T-helper 1 cell treated with Interleukin-12 subunit alpha and Interleukin-12 subunit beta and Interleukin-4 antibody, amounts not matched to agents 30 μg/mL and 1 μg/mL, for 36 hours (primary cell): ENCODE measurements around the gene NR1D2.

Experiments used
- H3K27ac Mint-ChIP-seq: one replicate; pipeline ENCODE4 v1.8.0; 2021; ENCODE audit warnings: mild to moderate bottlenecking, mixed read lengths
- H3K27me3 Mint-ChIP-seq: one replicate; pipeline ENCODE4 v1.8.0; 2021; ENCODE audit warnings: low read depth, mixed read lengths
- H3K36me3 Mint-ChIP-seq: one replicate; pipeline ENCODE4 v1.8.0; 2021; ENCODE audit warnings: low read depth, mixed read lengths
- H3K4me1 Mint-ChIP-seq: one replicate; pipeline ENCODE4 v1.8.0; 2021; ENCODE audit warnings: low read depth, mixed read lengths
- H3K4me3 Mint-ChIP-seq: one replicate; pipeline ENCODE4 v1.8.0; 2021; ENCODE audit warnings: mild to moderate bottlenecking, moderate library complexity, mixed read lengths
- H3K9me3 Mint-ChIP-seq: one replicate; pipeline ENCODE4 v1.8.0; 2021; ENCODE audit warnings: mixed read lengths

Gene NR1D2

GRCh38 chr3:23964537-23965235 is 19.6 kb downstream of the NR1D2 start:
- H3K27me3 Mint-ChIP-seq = no peaks in the 10 kb centered on the region
- H3K36me3 Mint-ChIP-seq = peaks cover 3% of the 10 kb centered on the region
- H3K9me3 Mint-ChIP-seq = no peaks in the 10 kb centered on the region
- H3K27ac Mint-ChIP-seq = no peak overlapping the region
- H3K4me1 Mint-ChIP-seq = no peaks in the 10 kb centered on the region
- no peak overlapping the region for H3K4me3 Mint-ChIP-seq

- H3K27me3 Mint-ChIP-seq = no peaks in the 10 kb centered on the region
- no peaks in the 10 kb centered on the region for H3K4me1 Mint-ChIP-seq
- H3K9me3 Mint-ChIP-seq = no peaks in the 10 kb centered on the region
- peaks cover 3% of the 10 kb centered on the region for H3K36me3 Mint-ChIP-seq
- no peak overlapping the region for H3K27ac Mint-ChIP-seq
- no peak overlapping the region for H3K4me3 Mint-ChIP-seq
These were observed 21.2 kb downstream of the NR1D2 start for GRCh38 chr3:23966328-23966727.

GRCh38 chr3:23968463-23969184 is 23.5 kb downstream of the NR1D2 start:
- Mint-ChIP-seq H3K36me3 (peaks cover 1% of the 10 kb centered on the region), H3K4me1 (no peaks in the 10 kb centered on the region), H3K4me3 (no peak overlapping the region), H3K27ac (no peak overlapping the region), H3K27me3 (no peaks in the 10 kb centered on the region), H3K9me3 (no peaks in the 10 kb centered on the region)

- Mint-ChIP-seq H3K27ac (no peak overlapping the region), H3K9me3 (no peaks in the 10 kb centered on the region), H3K36me3 (peaks cover 1% of the 10 kb centered on the region), H3K27me3 (no peaks in the 10 kb centered on the region), H3K4me3 (no peak overlapping the region), H3K4me1 (no peaks in the 10 kb centered on the region)
These were observed 24.3 kb downstream of the NR1D2 start for GRCh38 chr3:23969393-23969792.

- H3K4me1 Mint-ChIP-seq = no peaks in the 10 kb centered on the region
- H3K4me3 Mint-ChIP-seq = no peak overlapping the region
- no peaks in the 10 kb centered on the region for H3K27me3 Mint-ChIP-seq
- no peaks in the 10 kb centered on the region for H3K36me3 Mint-ChIP-seq
- H3K27ac Mint-ChIP-seq = no peak overlapping the region
- H3K9me3 Mint-ChIP-seq = peaks cover 7% of the 10 kb centered on the region
These were observed 26.6 kb downstream of the NR1D2 start for GRCh38 chr3:23971684-23972083.

GRCh38 chr3:23976555-23976954 is 31.5 kb downstream of the NR1D2 start:
- no peak overlapping the region for H3K4me3 Mint-ChIP-seq
- no peaks in the 10 kb centered on the region for H3K4me1 Mint-ChIP-seq
- H3K27ac Mint-ChIP-seq = no peak overlapping the region
- no peaks in the 10 kb centered on the region for H3K27me3 Mint-ChIP-seq
- H3K36me3 Mint-ChIP-seq = no peaks in the 10 kb centered on the region
- peaks cover 7% of the 10 kb centered on the region for H3K9me3 Mint-ChIP-seq

- no peak overlapping the region for H3K4me3 Mint-ChIP-seq
- H3K9me3 Mint-ChIP-seq = peaks cover 7% of the 10 kb centered on the region
- no peaks in the 10 kb centered on the region for H3K4me1 Mint-ChIP-seq
- no peaks in the 10 kb centered on the region for H3K36me3 Mint-ChIP-seq
- H3K27ac Mint-ChIP-seq = no peak overlapping the region
- no peaks in the 10 kb centered on the region for H3K27me3 Mint-ChIP-seq
These were observed 34.5 kb downstream of the NR1D2 start for GRCh38 chr3:23979569-23979968.

- no peaks in the 10 kb centered on the region for H3K36me3 Mint-ChIP-seq
- H3K27ac Mint-ChIP-seq = no peak overlapping the region
- no peak overlapping the region for H3K4me3 Mint-ChIP-seq
- H3K4me1 Mint-ChIP-seq = no peaks in the 10 kb centered on the region
- no peaks in the 10 kb centered on the region for H3K27me3 Mint-ChIP-seq
- peaks cover 4% of the 10 kb centered on the region for H3K9me3 Mint-ChIP-seq
These were observed 36.0 kb downstream of the NR1D2 start for GRCh38 chr3:23981136-23981535.

- no peak overlapping the region for H3K4me3 Mint-ChIP-seq
- no peaks in the 10 kb centered on the region for H3K4me1 Mint-ChIP-seq
- no peaks in the 10 kb centered on the region for H3K27me3 Mint-ChIP-seq
- no peaks in the 10 kb centered on the region for H3K9me3 Mint-ChIP-seq
- no peaks in the 10 kb centered on the region for H3K36me3 Mint-ChIP-seq
- H3K27ac Mint-ChIP-seq = no peak overlapping the region
These were observed 36.9 kb downstream of the NR1D2 start for GRCh38 chr3:23981955-23982354.

GRCh38 chr3:23984934-23985333 is 39.8 kb downstream of the NR1D2 start:
- Mint-ChIP-seq H3K36me3 (no peaks in the 10 kb centered on the region), H3K9me3 (no peaks in the 10 kb centered on the region), H3K4me3 (no peak overlapping the region), H3K27me3 (no peaks in the 10 kb centered on the region), H3K4me1 (no peaks in the 10 kb centered on the region), H3K27ac (no peak overlapping the region)

- no peaks in the 10 kb centered on the region for H3K27me3 Mint-ChIP-seq
- no peaks in the 10 kb centered on the region for H3K36me3 Mint-ChIP-seq
- no peaks in the 10 kb centered on the region for H3K4me1 Mint-ChIP-seq
- no peak overlapping the region for H3K27ac Mint-ChIP-seq
- H3K9me3 Mint-ChIP-seq = no peaks in the 10 kb centered on the region
- H3K4me3 Mint-ChIP-seq = no peak overlapping the region
These were observed 40.9 kb downstream of the NR1D2 start for GRCh38 chr3:23985747-23986544.

GRCh38 chr3:23987356-23987755 is 42.3 kb downstream of the NR1D2 start:
- H3K9me3 Mint-ChIP-seq = no peaks in the 10 kb centered on the region
- H3K27ac Mint-ChIP-seq = no peak overlapping the region
- H3K36me3 Mint-ChIP-seq = no peaks in the 10 kb centered on the region
- H3K27me3 Mint-ChIP-seq = no peaks in the 10 kb centered on the region
- peaks cover 3% of the 10 kb centered on the region for H3K4me1 Mint-ChIP-seq
- no peak overlapping the region for H3K4me3 Mint-ChIP-seq

GRCh38 chr3:23991306-23991682 is 46.2 kb downstream of the NR1D2 start:
- H3K9me3 Mint-ChIP-seq = no peaks in the 10 kb centered on the region

GRCh38 chr3:23991683-23992628 is 46.9 kb downstream of the NR1D2 start:
- H3K4me1 Mint-ChIP-seq = peaks cover 3% of the 10 kb centered on the region
- no peaks in the 10 kb centered on the region for H3K36me3 Mint-ChIP-seq
- H3K9me3 Mint-ChIP-seq = no peaks in the 10 kb centered on the region
- no peak overlapping the region for H3K4me3 Mint-ChIP-seq
- H3K27ac Mint-ChIP-seq = no peak overlapping the region
- no peaks in the 10 kb centered on the region for H3K27me3 Mint-ChIP-seq

More at GRCh38 chr3:23991306-23991682, 46.2 kb downstream of the NR1D2 start:
- Mint-ChIP-seq H3K27me3 (no peaks in the 10 kb centered on the region), H3K36me3 (no peaks in the 10 kb centered on the region), H3K27ac (no peak overlapping the region), H3K4me1 (peaks cover 3% of the 10 kb centered on the region), H3K4me3 (no peak overlapping the region)
